Midbrain (tissue), 1 donor: ENCODE measurements around the gene METTL2B.
"Not testable (repeated sequence)": the region's sequence is repeated elsewhere in the genome, so short reads cannot be mapped to it uniquely, and the experiment has no call there.

ENCODE experiments used
- DNase-seq: peaks from one replicate; lab custom pipeline; 2025; lab: John Stamatoyannopoulos, UW

The METTL2B gene

DNA sequence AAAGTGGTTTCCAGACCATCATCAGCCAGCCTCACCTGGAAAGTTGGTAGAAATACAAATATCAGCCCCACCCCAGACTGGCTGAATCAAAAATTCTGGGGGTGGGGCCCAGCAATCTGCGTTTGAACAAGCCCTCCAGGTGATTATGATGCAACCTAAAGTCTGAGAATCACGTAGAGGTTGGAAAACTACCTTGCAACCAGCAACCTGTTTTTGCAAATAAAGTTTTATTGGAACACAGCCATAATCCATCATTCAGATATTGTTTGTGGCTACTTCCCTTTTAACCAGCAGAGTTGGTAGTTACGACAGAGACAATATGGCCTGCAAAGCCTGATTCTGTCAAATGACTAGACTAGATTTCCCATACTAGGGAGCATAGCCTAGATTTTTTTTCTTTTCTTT is 49.5 kb downstream of the METTL2B start:
- not testable (repeated sequence) for DNase-seq

DNA sequence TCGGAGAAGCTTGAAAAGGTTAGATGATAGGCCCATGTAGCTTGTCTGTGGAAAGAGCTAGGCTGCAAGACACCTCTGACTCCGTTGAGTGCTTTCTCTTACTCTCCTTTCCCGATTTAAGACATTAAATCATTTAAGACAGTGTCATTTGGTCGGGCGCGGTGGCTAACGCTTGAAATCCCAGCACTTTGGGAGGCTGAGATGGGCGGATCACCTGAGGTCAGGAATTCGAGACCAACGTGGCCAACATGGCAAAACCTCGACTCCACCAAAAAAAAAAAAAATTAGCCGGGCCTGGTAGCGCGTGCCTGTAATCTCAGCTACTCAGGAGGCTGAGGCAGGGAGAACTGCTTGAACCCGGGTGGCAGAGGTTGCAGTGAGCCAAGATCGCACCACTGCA is 52.6 kb downstream of the METTL2B start:
- DNase-seq = not testable (repeated sequence)

DNA sequence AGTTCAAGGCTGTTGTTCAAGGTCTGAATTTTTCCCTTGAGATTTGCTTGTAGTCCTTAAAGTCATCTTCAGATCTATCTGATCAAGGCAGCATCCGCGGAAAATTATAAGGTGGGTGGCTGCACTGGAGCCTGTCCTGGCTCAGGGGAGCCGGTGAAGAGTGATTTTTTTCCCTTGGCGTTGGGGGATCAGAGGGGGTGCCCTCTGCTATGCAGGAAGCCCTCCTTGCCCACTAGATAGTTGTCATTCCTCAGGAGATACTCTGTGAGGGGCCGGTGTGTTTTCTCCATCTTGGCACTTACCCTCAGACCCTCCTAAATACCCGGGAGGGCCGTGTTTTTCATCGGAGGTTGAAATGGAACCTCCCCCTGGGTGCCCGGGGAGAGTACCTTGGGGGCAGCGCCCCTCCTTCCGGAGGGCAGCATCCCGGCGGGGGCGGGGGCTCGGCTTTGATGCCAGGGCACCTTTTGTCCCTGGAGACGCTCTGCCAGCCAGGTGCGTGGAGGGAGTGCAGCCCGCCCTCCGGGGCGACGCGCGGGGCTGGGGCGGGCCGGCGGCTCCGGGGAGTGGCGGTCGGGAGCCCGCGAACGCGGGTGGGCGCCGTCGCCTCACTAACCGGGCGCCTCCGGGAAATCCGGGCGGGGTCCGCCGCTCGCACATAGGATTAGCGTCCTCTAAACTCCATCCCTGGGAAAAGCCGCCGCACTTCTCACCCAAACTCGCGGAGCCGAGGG is 53.7 kb downstream of the METTL2B start:
- DNase-seq = not testable (repeated sequence)

DNA sequence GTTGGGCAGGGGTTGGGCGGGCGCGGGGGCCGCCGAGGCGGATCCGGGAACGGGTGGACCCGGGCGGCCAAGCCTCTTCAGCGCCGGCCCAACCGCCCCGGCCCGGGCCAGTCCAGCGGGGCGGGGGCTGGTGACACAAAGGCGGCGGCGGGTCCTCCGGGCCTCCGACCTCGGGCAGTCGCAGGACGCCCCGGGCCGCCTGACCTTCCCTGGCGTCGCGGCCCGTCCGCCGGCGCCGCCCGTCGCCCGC is 54.2 kb downstream of the METTL2B start:
- DNase-seq = no peak

DNA sequence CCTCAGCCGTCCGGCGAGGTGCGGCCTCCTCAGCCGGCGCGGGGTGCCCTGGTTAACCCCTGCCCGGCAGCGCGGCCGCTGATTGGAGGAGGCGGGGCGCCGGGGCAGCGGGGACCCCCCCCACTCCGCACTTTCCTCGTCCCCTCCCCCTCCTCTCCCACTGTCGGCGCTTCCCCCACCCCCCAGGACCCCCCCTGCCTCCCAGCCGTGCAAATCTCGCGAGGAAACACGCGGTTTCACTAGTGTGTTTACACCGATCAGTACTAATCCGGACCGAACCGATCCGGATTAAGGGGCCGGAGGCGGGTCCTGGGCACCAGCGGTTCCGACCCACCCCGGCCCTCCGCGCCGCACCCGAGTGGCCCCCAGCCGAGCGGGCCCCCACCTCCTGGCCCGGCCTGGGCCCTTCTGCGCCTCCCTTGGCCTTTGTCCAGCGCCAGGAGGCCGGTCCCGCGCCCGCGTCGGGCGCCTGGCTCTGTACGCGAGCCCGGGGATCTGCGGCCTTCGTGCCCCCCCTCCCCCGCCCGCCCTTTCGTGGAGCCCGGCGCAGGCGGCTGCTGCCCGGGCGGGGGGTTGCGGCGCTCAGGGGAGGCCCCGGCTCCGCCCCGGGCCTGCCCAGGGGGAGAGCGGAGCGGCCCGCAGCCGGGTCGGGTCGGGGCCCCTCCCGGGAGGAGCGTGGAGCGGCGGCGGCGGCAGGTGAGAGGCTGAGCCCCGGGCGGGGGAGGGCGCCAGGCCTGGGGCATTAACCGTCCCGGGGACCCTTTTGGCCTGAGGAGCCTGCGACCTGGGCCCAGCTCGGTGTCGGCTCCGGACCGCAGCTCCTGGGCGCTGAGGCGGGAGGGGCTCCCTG is 54.8 kb downstream of the METTL2B start:
- DNase-seq = peak; percentile 72

DNA sequence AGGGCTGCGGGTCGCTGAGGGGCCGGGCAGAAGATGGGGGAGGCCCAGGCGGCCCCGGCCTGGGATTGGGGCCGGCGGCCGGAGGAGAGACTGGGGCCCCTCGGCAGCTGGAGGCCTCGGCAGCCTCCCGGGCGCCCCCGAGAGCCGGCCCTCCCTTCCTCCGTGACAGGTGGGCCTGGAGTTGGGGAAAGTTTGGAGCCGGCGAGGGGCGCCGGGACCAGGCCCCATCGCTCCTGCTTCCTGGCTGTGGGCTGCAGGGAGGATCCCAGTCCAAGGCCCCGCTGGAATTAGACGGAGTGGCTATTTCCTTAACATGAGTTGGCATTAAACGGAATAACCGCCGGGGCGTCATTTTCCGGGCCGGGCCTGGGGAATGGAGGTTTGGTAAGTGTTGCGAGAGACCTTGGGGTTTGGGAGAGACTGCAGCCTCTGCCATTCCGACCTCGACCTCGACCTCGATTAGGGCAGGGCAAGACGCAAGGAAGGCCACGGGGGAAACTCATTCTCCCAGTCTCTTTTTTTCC is 55.5 kb downstream of the METTL2B start:
- not testable (repeated sequence) for DNase-seq

DNA sequence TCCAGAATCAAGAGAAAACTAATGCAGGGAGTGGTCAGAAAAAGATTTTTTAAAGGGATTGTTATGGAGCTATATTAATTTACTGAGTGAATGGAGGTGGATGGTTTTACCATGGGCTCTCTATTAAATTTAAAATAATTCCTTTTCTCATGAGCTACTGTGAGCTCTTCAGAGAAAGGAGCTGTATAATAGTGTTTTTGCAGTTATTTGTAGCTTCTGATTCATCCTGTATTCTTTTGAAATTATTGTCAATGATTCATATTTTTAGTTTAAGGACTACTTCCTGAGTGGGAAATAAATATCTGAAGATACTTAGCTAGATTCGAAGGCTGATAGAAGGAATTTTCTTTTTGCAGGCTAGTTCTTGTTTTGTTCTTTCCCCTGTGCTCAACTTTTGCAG is 56.4 kb downstream of the METTL2B start:
- not testable (repeated sequence) for DNase-seq

DNA sequence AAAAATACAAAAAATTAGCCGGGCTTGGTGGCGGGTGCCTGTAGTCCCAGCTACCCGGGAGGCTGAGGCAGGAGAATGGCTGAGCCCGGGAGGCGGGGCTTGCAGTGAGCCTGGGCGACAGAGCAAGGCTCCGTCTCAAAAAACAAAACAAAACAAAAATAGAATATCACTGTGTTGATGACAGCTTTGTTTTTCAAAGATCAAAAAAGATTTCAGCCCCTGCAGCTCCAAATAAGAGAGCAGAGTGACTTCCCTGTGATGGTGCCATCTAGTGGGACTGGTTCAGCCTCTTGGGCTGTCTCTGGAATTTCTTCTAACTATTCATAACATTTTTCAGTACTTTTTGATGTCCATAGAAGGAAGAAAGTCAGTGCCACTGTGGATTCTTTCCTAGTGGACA is 60.9 kb downstream of the METTL2B start:
- not testable (repeated sequence) for DNase-seq

DNA sequence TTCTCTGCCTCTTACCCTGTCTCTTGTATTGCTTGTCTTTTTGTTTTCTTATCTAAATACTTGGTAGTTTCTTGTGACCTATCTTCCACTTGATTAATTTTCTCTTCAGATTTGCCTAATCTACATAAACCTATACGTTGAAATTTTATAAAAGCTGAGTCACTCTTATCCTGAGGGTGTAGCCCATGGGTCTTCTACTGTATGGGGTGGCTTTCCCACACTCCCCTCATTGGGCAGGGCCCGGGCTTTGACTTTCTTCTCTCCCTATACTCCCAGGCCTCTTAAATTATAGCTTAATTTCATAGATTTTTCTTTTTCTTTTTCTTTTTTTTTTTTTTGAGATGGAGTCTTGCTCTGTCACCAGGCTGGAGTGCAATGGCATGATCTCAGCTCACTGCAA is 66.0 kb downstream of the METTL2B start:
- not testable (repeated sequence) for DNase-seq

DNA sequence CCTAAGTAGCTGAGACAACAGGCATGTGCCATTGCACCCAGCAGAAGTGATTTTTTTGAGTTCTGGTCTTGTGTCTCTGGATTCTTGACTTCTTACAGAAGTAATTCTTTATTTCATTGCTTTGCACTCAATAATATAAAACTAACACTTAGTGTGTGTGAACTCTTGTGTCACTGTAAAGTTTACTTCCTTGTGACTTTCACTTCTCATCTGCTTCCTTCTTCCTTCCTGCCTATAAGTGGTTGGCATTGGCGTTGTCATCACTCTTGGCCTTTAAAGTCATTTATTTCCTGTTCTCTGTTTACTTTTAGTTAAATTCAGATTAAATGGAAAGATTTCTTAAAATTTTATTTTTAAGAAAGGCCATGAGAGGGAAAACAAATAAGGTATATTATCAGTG is 66.8 kb downstream of the METTL2B start:
- not testable (repeated sequence) for DNase-seq

DNA sequence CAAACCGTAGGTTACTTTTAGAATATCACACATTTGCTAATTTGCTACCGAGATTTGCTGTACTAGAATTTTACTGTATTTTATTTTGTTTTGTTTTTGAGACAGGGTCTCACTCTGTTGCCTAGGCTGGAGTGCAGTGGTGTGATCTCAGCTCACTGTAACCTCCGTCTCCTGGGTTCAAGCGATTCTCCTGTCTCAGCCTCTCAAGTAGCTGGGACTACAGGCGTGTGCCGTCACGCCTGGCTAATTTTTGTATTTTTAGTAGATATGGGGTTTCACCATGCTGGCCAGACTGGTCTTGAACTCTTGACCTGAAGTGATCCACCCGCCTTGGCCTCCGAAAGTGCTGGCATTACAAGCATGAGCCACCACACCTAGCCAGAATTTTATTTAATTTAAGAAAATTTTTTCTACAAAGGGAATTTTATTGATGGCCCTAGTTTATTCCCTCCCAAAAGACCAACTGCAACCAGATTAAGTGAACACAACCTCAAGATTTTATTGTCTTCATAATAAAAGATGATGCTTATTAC is 69.8 kb downstream of the METTL2B start:
- not testable (repeated sequence) for DNase-seq

DNA sequence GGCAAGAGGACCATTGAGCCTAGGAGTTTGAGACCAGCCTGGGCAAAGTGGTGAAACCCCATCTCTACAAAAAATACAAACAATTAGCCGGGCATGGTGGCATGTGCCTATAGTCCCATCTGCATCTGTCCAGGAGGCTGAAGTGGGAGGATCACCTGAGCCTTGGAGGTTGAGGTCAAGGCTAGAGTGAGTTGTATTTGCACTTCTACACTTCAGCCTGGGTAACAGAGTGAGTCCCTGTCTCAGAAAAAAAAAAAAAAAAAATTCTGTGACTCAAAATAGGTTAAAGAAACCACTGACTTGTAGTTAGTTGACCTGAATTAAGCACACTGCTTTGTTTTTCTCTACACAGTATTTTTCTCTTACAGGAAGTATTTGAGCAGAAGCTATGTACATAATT is 74.4 kb downstream of the METTL2B start:
- no peak for DNase-seq

DNA sequence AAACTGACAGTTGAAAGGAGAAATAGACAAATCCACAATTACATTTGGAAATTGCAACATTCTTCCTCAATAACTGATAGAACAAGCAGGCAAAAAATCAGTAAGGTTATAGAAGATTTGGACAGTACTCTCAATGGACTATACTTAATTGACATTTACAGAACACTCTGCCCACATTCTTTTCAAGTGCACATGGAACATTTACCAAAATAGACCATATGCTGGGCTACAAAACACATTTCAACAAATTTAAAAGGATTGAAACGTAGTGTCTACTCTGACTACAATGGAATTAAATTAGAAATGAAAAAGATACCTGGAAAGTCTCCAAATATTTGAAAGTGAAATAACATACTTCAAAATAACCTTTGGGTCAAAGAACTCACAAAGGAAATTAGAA is 77.8 kb downstream of the METTL2B start:
- DNase-seq = not testable (repeated sequence)
